ENCODE measurements around the gene KBTBD12.

The KBTBD12 gene

DNA sequence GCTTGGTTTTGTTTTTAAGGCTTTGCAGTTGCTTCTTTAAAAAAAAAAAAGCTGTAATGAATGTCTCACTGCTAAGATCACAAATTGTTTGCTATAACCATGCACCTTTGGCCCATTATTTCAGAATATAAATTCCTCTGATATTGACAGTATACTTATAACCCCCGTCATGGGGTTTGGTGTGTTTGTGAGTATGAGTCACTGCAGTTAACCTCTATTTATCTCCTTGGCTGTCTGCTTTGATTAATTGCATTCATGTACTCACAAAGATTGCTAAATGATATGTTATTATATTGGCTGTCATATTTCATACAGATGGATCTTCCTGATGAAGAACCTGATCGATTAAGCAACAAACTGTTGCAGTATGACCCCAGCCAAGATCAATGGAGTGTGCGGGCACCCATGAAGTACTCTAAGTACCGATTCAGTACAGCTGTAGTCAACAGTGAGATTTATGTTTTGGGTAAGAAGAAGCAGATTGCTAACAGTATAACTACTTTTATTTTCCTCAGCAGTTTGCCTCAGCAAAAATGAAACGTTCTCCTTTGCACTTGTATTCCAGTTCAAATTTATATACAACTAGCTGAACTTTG, 14.9 kb downstream of the KBTBD12 start:
- TF ChIP-seq, protein P1, sequence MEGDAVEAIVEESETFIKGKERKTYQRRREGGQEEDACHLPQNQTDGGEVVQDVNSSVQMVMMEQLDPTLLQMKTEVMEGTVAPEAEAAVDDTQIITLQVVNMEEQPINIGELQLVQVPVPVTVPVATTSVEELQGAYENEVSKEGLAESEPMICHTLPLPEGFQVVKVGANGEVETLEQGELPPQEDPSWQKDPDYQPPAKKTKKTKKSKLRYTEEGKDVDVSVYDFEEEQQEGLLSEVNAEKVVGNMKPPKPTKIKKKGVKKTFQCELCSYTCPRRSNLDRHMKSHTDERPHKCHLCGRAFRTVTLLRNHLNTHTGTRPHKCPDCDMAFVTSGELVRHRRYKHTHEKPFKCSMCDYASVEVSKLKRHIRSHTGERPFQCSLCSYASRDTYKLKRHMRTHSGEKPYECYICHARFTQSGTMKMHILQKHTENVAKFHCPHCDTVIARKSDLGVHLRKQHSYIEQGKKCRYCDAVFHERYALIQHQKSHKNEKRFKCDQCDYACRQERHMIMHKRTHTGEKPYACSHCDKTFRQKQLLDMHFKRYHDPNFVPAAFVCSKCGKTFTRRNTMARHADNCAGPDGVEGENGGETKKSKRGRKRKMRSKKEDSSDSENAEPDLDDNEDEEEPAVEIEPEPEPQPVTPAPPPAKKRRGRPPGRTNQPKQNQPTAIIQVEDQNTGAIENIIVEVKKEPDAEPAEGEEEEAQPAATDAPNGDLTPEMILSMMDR (IDR thresholded peaks at IDR 0.05; ENCODE audit: low read depth, low read length, missing control alignments), result no peak
- H3K4me3 ChIP-seq (ENCODE audit: low read depth, low read length), result no peak overlapping the region
- no peak for DNase-seq (ENCODE audit: low read depth)

DNA sequence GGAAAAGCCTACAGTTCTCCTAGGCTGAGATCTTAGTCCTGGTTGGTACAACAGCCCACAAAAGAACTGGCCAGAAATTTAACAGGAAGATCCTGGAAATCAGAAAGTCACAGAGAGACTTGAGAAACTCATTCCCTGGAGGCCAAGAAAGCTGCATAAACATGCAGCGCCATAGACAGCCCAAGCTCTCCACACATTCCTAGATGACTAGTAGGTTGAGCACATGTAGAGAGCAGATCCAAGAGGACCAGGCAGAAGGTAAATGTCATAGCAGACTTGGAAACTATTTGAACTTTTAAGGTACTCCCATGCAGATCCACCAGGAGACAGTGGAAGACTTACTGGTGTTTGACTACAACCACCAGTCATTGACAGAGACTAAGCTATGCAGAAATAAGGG, 18.4 kb downstream of the KBTBD12 start:
- DNase-seq (ENCODE audit: low read depth), result no peak
- TF ChIP-seq, protein P1 (IDR thresholded peaks at IDR 0.05; ENCODE audit: low read depth, low read length, missing control alignments), result no peak
- H3K4me3 ChIP-seq (ENCODE audit: low read depth, low read length), result no peak overlapping the region

GRCh38 chr3:127938800-127939199, 23.8 kb downstream of the KBTBD12 start:
- no peak for DNase-seq (ENCODE audit: low read depth)
- TF ChIP-seq, protein P1 (IDR thresholded peaks at IDR 0.05; ENCODE audit: low read depth, low read length, missing control alignments), result no peak
- no peak overlapping the region for H3K4me3 ChIP-seq (ENCODE audit: low read depth, low read length)

DNA sequence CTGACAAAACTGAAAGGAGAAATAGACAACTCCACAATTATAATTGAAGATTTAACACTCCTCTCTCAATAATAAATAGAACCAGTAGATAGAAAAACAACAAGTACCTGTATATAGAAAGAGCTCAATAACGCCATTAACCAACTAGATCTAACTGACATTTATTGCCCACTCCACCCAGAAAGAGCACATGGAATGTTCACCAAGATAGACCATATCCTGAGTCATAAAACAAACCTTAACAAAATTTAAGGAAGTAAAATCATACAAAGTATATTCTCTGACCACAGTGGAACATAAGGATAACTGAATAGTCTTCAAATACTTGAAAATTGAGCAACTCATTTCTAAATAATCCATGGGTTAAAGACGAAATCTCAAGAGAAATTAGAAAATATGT, 25.1 kb downstream of the KBTBD12 start:
- no peak for DNase-seq (ENCODE audit: low read depth)
- TF ChIP-seq, protein P1 (IDR thresholded peaks at IDR 0.05; ENCODE audit: low read depth, low read length, missing control alignments), result no peak
- H3K4me3 ChIP-seq (ENCODE audit: low read depth, low read length), result no peak overlapping the region

DNA sequence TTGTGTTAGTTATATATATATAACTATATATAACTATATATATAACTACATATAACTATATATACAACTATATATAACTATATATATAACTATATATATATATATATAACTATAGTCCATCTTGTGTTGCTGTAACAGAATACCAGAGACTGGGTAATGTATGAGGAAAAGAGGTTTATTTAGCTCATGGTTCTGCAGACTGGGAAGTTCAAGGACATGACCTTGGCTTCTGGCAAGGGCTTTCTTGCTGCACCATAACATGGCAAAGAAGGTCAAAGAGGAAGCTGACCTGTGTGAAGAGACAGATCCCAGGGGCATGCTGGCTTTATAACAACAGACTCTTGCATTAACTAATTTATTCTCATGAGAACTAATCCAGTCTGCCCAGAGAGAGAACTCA, 27.6 kb downstream of the KBTBD12 start:
- TF ChIP-seq, protein P1 (IDR thresholded peaks at IDR 0.05; ENCODE audit: low read depth, low read length, missing control alignments), result no peak
- no peak overlapping the region for H3K4me3 ChIP-seq (ENCODE audit: low read depth, low read length)
- DNase-seq (ENCODE audit: low read depth), result no peak

DNA sequence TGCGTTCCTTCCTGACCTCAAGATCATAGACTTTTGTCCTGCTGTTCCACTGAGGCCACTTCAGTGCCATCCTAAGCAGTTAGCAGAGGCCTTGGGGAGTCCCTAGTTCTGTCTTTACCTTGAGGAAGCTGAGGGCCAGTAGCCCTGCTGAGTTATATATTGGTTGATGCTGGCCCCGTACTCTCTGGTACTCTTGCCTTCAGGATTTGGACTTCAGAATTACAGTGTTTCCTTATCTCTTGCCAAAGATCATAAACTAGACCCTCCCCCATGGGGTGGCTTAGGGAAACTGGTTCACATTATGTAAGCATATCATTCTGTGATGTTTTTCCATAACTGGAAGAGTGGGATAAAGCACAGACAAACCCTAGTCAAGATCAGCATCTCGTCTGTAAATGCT, 33.2 kb downstream of the KBTBD12 start:
- no peak overlapping the region for H3K4me3 ChIP-seq (ENCODE audit: low read depth, low read length)

More for the DNA sequence above, 33.2 kb downstream of the KBTBD12 start:
- TF ChIP-seq, protein P1 (IDR thresholded peaks at IDR 0.05; ENCODE audit: low read depth, low read length, missing control alignments), result no peak
- no peak for DNase-seq (ENCODE audit: low read depth)

All from GM12864 (cell line).